Ecto neural progenitor cell (in vitro differentiated cells): Measurements from ENCODE around the gene EGFLAM.

Source experiments
- DNase-seq: peaks from one replicate; pipeline ENCODE4 v3.0.0-alpha.2; 2018; ENCODE audit warnings: low spot score

Gene EGFLAM

DNA sequence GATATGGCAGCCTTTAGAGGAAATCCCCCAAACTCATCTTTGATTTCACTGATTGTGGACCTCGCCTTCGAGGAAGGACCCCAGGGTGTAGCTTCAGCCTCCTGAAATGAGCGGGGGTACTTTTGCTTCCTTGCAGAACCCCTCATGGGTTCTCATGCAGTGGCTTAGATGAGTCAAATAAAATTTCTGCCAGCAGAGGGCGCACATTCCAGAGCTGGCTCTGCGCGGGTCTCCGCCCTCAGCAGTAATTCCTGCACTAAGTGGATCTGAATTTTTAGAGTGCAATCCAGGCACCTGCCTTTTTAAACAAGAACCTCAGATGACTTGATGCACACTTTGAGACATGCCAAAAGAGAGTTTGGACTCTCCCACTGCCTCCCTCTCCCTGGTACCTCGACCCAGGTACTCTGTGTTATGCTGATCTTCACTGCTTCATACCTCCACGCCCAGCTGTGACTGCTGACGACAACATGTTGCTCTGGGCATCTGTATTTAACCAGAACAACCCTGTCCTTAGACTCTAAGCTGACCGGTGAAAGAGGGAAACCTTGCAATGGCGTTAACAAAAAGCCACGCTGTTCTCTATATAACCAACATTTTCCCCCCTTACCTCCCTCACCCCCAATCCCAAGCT is 7.3 kb downstream of the EGFLAM start:
- peak; percentile 88 for DNase-seq

DNA sequence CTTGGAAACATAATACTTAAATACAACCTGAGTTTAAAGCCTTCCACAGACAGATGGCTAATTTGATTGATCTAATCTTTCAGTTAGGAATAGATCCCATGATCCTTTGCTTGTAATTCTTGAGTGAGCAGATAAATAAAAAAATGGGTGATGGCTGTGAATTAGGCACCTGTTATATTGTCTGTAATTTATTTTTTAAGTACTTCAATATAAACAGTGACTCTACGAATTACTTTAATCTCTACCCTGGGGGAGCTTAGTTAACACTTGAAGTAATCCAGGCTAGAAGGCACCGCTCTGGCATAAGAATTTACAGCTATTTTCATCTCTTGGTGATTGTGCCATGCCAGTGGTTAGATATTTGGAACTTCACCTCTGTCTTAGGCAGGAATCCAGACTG is 9.0 kb downstream of the EGFLAM start:
- no peak for DNase-seq

DNA sequence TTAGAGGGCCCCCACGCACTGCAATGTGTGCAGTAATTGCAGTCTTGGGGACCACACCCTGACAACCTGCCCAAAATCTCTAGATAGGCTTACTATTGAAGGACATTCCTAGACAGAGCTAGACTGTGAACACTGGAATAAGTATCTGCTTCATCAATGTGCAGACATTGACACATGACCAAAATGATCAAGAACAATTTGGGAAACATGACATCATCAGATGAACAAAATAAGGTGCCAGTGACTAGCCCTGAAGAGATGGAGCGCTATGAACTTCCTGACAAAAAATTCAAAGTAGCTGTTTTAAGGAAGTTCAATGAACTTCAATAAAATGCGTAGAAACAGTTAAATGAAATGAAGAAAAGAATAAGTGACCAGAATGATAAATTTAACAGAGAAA is 15.3 kb downstream of the EGFLAM start:
- no peak for DNase-seq

DNA sequence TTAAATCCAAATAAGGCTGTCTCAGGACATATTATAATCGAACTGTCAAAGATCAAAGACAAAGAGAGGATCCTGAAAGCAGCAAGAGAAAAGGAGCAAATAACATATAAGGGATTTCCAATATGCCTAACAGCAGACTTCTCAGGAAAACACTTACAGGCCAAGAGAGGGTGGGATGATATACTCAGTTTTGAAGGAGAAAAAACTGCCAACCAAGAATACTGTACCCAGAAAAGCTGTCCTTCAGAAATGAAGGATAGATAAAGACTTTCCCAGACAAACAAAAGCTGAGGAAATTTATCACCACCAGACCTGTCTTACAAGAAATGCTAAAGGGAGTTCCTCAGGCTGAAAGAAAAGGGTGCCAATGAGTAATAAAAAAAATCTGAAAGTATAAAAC is 16.0 kb downstream of the EGFLAM start:
- no peak for DNase-seq

DNA sequence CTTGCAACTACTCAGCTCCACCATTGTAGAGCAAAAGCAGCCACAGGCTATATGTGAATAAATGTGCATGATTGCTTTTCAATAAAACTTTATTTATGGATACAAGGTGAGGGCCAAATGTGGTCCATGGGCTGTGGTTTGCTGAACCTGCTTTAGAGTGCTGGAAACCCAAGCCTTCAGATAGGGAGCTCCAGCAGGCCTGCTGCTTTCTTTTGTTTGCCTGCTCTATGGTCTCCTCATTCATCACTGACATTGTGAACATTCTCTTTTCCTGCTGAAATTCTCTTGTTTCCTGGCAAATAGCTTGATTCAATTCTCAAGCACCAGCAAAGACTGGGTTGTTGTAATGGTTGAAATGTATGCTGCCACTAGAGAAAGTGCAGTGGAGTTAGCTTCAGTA is 26.0 kb downstream of the EGFLAM start:
- no peak for DNase-seq

DNA sequence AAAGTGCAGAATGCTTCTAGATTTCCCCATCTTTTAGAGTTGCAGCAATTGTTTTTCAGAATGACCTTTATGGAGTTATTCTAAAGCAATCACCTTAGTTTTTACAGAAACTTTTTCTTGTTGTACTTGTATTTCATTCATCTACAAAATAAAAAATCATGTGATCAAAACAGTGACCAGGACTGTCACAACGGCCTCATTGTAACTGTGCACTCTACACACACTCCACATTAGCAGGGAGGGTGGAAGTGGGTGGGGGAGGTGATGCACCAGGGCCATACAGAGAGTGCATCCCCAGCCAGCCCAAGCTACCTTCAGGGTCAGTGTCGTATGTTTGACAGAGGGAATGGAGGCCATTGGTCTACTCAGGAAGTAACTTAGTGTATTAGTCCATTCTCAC is 26.9 kb downstream of the EGFLAM start:
- no peak for DNase-seq

DNA sequence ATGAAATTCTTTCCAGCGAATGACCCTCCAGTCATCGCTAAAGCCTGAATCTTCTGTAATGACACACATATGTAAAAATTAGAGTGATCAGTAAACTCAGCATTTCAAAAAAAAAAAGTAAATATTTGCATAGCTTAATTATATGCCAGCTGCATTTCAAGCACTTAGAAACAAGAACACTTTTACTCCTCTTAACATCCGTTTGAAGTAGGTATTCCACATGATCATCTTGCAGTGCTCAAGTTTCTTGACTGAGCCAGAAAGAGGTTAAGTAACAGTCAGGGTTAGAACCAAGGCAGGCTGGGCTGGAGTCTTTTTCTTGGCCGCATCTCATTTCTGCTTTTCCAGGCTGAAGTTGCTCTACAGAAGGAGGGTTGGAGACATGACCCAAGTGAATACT is 27.6 kb downstream of the EGFLAM start:
- no peak for DNase-seq

DNA sequence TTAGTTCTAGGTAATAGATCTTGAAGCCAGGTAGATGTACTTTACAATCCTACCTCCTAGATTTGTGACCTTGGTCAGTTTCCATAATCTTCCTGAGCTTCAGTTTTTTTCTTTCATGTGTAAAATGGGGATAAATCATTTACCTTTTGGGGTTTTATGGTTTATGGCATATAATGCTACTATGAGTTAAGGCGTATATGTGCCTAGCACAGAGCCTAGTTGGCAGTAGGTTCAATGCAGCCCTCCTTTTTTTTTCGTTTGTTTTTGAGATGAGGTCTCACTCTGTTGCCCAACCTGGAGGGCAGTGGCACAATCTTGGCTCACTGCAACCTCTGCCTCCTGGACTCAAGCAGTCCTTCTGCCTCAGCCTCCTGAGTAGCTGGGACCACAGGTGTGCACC is 28.8 kb downstream of the EGFLAM start:
- DNase-seq: no peak

DNA sequence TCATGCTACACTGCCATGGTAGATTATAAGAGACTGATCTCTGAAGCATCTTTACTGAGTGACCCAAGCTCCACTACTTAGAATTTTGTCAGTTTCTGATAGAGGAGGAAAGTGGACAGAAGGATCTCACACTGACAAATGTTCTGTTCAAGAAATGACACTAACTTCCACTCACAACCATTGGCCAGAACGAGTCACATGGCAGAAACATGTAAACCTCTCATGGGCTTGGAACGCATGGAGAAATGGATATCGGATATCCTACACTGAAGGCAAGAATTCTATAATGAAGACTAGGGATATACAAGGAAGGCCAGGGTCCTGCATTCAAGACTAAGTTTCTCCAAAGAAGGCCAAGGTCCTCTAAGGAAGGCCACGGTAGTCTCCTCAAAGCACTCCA is 31.1 kb downstream of the EGFLAM start:
- DNase-seq: no peak

DNA sequence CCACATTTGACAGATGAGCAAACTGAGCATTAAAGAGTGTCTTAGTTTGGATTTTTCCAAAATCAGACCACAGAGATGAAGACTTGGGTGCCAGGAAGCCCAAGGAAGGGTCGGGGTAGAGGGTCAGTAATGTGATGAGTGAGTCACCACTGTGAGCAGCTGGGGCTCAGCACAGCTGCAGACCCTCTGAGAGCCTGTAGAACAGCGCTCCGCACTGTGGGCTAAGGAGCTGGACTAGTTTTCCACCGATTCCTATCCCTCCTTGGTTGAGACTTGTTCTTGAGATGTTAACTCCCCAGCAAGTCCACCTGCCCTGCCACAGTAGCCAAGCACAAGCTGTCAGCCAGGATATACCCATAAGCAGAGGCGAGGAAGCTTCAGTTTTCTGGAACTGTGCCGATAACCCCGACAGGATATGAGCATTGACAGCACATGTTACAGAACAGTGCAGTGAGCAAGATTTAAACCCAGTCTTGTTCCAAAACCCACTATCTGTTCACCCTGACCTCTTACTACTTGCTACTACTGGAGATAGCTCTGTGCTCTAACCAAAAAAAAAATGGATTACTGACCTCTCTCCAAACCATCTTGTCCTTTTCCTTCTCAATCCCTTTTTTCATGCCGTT is 31.8 kb downstream of the EGFLAM start:
- DNase-seq: no peak

DNA sequence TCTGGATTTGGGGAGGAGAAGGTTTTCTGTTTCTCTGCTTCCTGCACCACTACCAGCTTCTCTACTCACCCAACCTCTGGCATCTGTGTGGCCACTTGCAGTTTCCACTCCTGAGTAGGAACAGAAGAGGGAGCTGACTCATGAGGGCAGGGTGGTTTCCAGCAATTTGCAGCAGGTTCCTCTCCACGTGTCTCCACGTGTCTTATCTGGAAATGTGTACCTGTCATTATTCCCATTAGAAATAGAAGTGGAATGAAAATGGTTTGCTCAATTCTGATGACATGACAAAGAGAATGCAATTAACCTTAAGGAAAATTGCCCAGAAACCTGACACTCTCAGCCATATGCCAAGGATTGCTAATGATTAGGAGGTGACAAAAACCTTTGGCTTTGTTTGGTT is 33.0 kb downstream of the EGFLAM start:
- DNase-seq: no peak

DNA sequence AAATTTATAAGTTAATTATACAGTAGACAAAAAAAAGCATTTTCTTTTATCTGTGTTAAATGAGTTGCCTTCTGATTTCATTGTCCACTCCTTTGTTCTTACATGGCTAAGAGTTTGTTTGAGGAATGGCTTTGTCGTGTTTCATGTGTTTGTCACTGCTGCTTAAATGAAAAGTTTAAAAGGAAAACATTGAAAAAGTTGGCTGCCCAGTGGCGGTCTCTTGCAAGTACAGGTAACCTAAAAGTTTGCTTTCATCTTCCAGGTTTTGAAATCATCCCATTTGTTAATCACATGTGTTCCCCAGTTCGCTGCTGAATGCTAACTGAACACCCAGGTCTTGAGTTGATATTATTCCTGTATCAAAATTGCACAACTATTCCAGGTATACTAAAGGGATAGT is 33.9 kb downstream of the EGFLAM start:
- no peak for DNase-seq

DNA sequence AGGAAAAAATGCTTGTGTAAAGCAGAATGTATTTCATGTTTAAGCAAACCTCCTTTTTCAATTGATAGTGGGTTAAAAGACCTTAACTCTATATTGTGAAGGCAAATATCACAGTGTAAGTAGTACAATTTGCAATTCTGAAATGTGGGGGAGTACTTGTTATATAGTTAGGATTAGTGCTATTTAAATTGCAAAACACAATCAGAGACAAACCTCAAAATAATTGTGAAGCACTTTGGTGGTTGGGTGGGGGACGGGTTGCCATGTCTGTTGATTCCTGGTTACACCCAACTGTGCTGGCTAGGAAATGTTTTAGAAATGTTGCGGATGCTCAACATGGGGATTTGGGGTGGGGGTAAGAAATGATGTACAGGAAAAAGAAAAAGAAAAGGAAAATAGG is 37.4 kb downstream of the EGFLAM start:
- no peak for DNase-seq

DNA sequence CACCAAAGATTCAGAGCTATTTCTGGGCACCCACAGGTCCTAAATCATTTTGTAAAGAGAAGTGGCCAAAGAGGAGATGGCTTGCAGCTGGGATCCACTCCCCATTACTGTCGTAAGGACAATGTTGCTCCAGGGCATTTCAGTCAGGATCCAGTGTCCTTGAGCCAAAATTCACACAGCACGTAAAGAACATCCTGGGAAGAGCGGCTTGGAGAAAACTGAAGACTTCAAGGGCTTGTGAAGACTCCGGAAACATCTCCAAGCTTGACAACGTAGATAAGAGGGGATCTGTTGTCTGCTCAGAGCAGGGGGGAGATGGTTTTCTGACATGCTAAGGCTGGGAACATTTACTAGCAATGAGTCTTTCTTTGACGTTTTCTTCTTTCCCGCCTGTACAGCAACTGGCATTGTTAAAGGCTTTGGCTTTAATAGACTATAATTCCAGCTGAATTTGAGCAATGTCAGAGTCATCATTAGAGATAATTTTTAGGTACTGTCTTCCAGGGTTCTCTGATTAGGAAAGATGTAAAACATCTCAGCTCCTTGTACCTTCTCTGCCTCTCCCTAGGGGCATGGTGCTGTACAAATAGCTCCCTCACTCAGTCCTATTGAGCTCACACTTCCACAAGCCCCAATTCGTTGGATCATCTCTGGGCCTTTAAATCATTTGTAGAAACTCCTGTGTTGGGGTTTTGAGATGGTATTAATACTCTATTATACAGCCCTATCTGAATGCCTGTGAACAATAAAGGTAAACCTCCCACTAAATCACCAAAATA is 39.7 kb downstream of the EGFLAM start:
- no peak for DNase-seq

DNA sequence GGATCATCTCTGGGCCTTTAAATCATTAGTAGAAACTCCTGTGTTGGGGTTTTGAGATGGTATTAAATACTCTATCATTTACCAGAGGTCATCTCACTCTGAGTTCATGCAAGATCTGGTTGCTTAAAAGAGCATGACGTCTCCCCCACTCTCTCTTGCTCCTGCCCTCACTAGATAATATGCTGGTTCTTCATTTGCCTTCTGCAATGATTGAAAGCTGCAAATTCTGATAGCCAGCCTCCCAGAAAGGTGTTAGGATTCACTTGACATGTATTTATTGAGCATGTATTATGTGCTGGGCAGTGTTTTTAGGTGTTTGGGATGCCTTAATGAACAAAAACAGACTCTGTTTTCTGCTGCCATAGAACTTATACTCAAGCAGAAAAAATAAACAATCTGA is 41.2 kb downstream of the EGFLAM start:
- DNase-seq: no peak

DNA sequence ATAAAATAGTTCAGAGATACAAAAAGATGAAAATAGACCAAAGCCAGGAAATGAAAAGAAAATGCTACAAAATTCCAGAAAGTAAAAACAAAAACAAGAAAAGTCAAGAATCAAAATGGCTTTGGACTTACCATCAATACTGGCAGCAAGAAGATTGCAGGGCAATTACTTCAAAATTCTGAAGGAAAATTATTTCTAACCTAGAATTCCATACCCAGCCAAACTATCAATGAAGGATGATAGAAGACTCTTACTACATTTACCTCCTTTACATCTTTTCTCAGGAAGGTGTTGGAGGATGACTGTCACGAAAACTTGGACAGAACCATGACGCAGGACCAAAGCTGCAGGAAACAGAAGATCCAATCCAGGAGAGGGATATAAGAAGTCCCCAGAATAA is 46.8 kb downstream of the EGFLAM start:
- DNase-seq: no peak

DNA sequence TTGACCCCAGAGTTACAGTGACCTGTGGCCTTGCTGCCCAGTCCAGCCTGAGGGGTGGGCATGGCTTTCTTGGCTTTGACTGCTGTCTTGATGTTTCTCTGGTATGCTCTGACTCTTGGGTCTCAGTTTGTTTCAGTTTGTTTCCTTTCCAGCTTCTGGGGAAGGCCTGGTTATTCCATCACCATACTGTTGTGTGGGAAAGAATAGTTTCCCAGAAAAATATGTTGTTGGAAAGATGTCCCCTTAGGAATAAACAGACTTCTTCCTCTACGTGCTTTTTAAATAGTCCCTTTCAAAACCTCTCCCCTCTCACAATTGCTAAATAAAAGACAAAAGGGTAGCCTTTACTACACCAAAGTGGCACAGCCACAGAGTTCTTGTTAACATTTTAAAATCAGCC is 49.5 kb downstream of the EGFLAM start:
- DNase-seq: no peak

DNA sequence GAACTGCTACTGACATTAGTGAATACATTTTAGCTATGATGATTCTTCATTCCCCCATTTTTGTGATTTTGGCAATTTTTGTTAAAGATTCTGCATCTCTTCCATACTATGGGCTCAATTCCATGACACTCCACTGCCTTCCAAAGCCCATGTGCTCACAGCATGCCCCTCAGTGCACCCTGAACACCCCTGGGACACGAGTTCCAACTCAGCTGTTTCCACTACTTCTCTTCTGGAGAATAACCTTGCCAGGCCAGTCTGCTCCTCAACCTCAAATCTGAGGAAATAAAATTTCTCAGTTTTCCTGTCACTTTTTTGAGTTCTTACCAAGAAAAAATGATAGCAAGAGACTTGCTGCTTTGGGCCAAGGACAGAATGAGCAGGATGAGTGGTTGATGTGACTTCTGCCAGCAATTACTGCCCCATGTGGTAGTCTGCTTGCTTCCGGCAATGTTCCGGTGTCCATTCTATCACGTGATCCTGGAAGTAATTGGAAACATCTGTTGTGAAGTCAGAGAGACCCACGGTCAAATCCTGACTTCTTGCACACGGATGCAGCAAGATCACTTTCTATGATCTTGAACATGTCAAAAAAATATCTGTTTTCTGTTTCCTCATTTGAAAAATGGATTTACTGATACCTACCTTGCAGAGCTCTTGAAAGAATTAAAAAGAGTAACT is 58.3 kb downstream of the EGFLAM start:
- no peak for DNase-seq

DNA sequence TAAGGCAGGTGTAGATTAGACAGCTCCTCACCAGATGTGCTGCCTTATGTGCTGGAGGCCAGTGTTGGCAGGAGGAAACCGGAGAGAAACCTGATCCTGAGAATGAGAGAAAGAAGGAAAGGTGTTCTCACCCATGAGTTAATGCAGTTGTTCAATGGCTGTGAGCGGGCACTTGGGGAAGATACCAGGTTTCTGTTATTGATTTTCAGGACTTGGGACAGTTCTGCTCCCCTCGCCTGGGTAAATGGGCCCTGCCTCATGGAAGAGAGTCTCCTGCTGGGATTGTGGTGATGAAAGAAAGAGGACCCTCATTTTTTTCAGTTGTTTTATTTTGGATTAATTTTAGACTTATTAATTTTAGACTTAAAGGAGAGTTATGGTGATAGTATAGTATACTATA is 59.5 kb downstream of the EGFLAM start:
- DNase-seq: no peak

DNA sequence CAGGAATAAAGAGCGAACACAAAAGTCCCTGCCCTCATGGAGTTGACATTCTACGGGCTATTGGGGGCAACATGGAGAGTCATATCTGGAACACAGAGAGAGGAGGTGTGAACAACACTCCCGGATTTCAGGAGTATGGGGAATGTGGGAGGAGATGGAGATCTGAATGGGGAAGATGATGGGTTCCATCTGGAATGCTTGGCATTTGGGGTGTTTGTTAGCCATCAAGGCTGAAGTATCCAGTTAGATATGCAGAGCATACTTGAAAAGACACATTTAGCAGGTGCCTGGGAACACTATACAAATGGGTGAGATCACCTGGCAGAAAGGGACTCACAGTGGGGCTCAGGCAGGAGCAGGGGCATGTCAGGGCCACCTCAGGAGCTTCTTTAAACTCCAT is 61.1 kb downstream of the EGFLAM start:
- no peak for DNase-seq

DNA sequence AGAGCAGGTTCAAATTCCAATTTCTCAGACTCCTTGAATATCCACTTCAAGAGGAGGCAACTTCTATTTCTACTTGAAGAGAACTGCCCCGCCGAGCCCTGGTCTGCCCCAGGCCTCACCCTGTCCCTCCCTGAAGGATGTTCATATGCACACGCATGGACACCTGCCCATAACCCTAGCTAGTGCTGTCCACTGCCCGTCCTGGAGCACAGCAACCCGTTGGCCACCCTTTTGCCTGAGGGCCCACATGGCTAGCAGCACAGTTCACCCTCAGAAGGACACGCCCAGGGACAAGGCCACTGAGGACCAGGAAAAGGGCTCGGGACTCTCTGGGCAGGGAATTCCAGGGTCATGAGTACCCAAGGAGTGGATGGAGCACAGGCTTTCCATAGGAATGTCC is 63.6 kb downstream of the EGFLAM start:
- no peak for DNase-seq

DNA sequence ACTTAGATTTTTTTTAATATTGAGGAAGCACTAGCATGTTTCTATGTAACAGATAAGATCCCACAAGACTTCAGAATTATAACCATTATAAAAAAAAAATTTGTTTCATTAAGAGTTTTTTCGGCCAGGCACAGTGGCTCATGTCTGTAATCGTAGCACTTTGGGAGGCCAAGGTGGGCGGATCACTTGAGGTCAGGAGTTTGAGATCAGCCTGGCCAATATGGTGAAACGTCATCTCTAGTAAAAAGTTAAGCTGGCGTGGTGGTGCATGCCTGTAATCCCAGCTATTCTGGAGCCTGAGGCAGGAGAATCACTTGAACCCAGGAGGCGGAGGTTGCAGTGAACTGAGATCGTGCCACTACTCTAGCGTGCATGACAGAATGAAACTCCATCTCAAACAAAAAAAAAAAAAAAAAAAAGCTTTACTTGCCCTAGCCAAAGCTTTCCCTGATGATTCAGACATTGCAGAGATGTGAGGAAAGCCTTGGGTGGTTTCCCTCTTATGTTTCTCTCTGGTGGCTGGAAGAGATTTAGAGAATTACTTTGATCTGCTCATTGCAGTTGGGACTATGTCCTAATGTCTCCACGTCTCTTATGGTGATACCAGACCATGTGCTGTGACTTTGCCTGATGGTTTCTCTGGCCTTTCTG is 65.4 kb downstream of the EGFLAM start:
- no peak for DNase-seq
